22Rv1 (cell line): ENCODE data around the gene SEPTIN1.

ENCODE experiments used
- H3K27ac ChIP-seq: fragments of 450-650 bp; 2 replicates; pipeline ENCODE4 v1.5.1; 2017
- ZFX ChIP-seq: fragments of 450-650 bp; IDR thresholded peaks from 2 replicates; pipeline ENCODE4 v1.6.1; 2017; ENCODE audit warnings: antibody characterized with exemption, borderline replicate concordance
- TF ChIP-seq, protein P1 (sequence below): fragments of 450-650 bp; IDR thresholded peaks from 2 replicates; pipeline ENCODE4 v1.5.1; 2017; ENCODE audit warnings: mild to moderate bottlenecking

Gene SEPTIN1

DNA sequence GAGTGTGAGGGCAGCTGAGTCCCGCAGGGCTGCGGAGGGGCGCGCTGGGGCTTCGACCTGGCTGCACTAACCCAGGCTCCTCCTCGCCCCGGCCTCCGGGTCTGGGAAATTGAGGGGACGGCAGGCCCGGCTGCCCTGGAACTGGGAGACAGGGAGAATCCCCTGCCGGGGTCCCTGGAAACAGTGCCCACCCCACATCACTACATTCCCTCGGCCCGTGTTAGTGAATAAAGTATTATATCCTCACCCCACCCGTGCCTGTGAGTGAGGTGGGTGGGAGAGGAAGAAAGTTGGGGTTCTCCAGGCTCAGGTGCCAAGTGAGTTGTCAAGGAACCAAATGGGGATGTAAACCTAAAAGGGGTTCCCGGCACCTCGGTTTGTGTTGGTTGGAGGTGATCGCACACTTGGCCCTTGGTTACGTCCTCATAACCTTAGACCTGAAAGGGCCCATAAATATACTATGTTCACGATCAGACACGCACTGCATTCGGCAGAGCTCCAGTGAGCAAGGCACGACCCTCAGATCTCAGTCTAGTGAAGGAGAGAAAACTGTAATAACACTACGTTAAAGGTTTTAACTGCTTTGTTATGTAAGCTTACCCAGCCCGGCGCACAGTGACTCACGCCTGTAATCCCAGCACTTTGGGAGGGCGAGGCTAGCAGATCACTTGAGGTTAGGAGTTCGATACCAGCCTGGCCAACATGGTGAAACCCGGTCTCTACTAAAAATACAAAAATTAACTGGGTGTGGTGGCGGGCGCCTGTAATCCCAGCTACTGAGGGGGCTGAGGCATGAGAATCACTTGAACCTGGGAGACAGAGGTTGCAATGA lies 36.2 kb upstream of the SEPTIN1 start:
- TF ChIP-seq, protein P1, sequence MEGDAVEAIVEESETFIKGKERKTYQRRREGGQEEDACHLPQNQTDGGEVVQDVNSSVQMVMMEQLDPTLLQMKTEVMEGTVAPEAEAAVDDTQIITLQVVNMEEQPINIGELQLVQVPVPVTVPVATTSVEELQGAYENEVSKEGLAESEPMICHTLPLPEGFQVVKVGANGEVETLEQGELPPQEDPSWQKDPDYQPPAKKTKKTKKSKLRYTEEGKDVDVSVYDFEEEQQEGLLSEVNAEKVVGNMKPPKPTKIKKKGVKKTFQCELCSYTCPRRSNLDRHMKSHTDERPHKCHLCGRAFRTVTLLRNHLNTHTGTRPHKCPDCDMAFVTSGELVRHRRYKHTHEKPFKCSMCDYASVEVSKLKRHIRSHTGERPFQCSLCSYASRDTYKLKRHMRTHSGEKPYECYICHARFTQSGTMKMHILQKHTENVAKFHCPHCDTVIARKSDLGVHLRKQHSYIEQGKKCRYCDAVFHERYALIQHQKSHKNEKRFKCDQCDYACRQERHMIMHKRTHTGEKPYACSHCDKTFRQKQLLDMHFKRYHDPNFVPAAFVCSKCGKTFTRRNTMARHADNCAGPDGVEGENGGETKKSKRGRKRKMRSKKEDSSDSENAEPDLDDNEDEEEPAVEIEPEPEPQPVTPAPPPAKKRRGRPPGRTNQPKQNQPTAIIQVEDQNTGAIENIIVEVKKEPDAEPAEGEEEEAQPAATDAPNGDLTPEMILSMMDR: no peak; the same call in none of the 2 replicates
- no peak for TF ChIP-seq ZFX
- H3K27ac ChIP-seq: peak overlapping the region; percentile 88

DNA sequence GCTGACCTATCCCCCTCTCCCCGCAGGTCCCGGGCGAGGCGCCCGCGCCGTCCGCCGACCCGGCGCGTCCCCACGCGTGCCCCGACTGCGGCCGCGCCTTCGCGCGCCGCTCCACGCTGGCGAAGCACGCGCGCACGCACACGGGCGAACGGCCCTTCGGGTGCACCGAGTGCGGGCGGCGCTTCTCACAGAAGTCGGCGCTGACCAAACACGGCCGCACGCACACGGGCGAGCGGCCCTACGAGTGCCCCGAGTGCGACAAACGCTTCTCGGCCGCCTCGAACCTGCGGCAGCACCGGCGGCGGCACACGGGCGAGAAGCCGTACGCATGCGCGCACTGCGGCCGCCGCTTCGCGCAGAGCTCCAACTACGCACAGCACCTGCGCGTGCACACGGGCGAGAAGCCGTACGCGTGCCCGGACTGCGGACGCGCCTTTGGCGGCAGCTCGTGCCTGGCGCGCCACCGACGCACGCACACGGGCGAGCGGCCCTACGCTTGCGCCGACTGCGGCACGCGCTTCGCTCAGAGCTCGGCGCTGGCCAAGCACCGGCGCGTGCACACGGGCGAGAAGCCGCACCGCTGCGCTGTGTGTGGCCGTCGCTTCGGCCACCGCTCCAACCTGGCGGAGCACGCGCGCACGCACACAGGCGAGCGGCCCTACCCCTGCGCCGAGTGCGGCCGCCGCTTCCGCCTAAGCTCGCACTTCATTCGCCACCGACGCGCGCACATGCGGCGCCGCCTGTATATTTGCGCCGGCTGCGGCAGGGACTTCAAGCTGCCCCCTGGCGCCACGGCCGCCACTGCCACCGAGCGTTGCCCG lies 35.4 kb upstream of the SEPTIN1 start:
- no peak for TF ChIP-seq ZFX
- TF ChIP-seq, protein P1: peak; percentile 53
- H3K27ac ChIP-seq: peak overlapping the region; percentile 88

DNA sequence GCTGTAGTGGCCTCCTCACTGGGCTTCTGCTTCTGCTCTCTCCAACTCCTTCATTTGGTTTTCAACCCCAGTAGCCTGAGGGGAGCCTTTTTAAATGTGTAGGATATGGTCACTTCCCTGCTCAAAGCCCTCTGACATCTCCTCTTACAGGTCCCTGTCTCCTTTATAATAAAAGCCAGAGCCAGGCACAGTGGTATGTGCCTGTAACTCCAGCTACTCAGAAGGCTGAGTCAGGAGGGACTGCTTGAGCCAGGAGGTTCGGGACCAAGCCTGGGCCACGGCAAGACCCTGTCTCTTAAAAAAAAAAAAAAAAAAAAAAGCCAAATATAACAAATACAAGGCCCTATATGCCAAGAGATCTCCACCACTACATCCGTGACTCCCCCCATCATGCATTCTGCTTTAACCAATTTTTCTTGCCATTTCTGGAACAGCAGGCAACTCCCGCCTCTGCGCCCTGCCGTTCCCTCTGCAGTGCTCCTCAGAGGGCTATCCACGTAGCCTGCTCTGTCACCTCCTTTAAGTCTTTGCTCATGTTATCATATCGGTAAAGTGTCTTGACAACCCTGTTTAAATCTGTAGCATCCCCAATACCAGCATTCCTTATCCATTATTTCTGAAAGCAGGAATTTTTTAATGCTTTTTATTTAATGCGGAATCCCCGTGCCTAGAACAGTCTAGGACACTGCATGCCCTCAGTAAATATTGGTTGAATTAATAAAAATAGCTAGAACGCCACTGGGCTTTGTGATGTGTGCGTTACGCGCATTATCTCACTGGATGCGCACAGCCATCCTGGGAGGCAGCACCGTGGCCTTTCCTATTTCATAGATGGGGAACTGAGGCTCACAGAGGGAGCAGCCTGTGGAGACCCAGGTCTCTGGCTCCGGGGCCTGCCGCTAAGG lies 34.5 kb upstream of the SEPTIN1 start:
- no peak for TF ChIP-seq ZFX
- TF ChIP-seq, protein P1: no peak
- peak overlapping the region; percentile 88 for H3K27ac ChIP-seq

DNA sequence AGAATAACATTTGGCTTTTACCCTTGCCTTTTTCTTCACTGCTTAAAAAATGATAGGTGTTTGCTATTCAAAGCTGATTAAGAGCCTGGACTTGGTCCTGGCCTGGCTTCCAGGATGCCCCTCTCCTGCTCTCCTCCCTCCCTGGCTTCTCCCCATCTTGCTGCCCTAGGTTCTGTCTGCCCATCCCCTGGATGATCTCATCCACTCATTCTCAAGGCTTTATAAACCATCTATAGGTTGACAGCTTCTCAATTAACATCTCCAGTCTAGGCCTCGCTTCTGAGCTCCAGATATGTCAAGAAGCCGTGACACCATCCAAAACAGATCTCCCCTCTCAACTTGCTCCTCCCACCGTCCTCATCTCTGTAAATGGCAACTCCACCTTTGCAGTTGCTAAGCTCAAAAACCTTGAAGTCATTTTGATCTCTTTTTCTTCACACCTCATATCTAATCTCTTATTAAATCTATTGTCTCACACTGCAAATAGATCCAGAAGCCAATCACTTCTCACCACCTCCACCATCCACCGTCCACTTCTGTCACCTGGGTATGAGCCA lies 33.8 kb upstream of the SEPTIN1 start:
- H3K27ac ChIP-seq: peak overlapping the region; percentile 88; the same call in 1 of the 2 replicates
- TF ChIP-seq, protein P1: no peak
- TF ChIP-seq ZFX: no peak

DNA sequence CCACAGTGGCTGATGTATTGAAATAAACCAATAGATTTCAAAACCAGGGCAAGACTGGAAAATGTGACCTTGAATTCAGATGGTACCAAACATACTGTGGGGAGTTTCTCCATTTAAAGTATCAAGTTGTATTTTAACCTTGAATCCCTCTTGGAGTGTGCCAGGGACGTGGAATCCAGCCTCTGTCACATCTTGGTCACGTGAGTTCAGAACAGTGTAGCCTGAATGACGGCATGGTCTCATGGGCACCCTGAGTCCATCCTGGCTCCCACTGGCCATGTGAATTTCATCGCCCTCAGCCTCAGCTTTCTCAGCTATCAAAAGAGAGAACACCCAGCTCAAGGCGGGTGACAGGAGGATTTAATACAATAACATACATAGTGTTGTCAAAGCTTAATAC lies 31.8 kb upstream of the SEPTIN1 start:
- H3K27ac ChIP-seq: no peak overlapping the region; the same call in 1 of the 2 replicates
- TF ChIP-seq ZFX: no peak
- TF ChIP-seq, protein P1: no peak

DNA sequence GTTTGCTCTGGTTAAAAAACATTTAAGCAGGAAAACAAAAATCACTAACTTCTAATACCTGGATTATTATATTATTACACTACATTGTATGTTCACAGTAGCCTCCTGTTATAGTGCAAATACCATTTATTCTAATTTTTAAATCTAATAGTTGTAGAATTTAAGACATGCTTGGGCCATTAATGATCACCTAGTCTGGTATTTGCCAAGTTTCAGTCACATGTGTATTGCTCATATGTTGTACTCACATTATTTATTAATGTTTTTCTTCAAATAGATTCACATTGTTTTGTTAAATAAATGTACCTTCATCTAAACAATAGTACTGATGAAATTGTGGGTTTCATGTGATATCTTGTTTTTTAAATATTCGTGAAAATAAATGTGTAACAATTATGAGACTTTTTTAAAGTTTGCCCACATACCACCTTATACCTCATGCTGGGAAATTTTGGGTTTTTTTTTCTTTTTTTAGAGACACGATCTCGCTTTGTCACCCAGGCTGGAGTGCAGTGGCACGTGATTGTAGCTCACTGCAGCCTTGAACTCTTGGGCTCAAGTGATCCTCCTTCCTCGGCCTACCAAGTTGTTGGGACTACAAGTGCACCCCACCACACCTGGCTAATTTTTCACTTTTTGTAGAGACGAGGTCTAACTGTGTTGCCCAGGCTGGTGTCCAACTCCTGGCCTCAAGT lies 30.9 kb upstream of the SEPTIN1 start:
- H3K27ac ChIP-seq: peak overlapping the region; percentile 15; the same call in 1 of the 2 replicates

More for the DNA sequence above, 30.9 kb upstream of the SEPTIN1 start:
- TF ChIP-seq, protein P1: no peak
- TF ChIP-seq ZFX: no peak
